Stimulated activated CD4-positive, alpha-beta T cell treated with anti-CD3 and anti-CD28 coated beads, Interleukin-2, amount 100 ng/mL, for 4 hours (primary cell): ENCODE results near the gene IQGAP3.

Experiments used
- DNase-seq: peaks from one replicate; pipeline ENCODE4 v3.0.0-alpha.2; 2020; ENCODE audit warnings: low read depth

The IQGAP3 gene

DNA sequence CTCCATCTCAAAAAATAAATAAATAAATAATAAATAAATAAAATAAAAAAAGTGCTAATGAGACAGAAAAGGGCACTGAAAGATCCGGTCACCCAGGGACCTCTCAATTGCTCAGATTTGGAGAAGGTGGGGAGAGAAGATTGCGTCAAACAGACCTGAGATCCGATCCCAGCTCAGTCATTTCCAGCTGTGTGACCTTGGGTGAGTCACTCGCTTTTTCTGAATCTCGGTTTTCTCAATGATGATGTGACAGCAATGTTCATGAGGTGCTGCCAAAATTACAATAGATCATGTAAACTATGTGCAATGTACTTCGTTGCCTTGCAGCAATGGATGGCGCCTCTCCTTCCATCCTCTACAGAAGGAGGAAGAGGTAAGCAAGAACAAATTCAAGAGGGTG lies 60.7 kb downstream of the IQGAP3 start:
- DNase-seq, result no peak

DNA sequence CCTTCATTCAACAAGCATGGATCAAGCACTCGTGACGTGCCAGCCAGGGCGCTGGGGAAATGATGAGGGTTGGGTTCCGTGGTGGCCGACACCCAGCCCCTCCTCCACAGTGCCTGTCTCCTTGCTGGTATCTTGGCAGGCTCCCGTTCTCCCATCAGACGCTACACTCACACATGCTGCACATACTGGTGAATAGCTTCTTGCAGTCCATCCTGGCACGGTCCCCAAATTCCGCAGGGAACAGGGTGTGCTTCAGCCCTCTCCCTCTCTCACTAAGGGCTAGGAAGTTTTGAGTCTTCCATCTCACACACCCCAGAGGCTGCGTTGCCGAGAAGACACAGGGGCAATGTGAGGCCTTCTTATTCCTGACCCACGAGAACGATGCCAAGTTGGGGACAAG lies 61.7 kb downstream of the IQGAP3 start:
- DNase-seq, result no peak

DNA sequence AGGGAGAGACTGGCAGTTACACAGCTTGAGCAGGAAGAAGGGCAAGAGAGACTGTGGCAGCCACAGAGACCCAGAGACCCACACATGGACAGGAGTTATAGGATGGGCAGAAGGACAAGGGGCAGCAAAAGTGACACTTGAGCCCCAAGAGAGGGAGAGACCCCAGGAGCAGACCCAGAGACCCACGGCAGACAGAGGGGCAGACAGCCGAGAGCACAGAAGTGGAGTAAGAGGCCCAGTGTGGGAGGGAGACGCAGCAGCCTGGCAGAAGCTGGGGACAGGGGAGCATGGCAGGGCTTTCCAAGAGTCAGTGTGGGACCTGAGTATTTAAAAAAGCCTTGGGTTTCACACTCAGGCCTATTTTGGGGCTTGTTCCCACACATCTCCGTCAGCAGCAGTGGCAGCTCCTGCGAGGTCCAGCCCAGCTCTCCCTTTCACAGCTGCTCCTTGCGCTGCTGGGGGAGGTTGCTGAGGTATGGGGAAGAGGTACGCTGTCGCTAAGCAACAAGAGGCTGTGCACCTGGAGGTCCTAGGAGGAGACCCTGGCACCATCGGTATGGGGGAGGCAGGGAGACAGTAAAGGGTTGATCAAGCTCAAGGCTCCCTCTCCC lies 62.8 kb downstream of the IQGAP3 start:
- no peak for DNase-seq

DNA sequence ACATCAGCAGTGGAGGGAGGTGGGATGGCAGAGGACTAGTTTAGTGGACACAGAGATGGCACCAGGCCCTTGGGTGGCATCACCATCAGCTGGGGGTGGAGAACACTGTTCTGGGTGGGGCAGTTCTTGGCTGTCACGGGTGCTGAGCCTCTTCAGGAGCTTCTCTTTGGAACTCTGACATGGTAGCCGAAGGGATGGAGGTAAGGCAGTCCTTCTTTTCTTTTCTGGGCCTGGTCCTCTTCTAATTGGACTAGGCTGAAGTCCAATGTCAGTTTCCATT lies 63.5 kb downstream of the IQGAP3 start:
- DNase-seq, result no peak

DNA sequence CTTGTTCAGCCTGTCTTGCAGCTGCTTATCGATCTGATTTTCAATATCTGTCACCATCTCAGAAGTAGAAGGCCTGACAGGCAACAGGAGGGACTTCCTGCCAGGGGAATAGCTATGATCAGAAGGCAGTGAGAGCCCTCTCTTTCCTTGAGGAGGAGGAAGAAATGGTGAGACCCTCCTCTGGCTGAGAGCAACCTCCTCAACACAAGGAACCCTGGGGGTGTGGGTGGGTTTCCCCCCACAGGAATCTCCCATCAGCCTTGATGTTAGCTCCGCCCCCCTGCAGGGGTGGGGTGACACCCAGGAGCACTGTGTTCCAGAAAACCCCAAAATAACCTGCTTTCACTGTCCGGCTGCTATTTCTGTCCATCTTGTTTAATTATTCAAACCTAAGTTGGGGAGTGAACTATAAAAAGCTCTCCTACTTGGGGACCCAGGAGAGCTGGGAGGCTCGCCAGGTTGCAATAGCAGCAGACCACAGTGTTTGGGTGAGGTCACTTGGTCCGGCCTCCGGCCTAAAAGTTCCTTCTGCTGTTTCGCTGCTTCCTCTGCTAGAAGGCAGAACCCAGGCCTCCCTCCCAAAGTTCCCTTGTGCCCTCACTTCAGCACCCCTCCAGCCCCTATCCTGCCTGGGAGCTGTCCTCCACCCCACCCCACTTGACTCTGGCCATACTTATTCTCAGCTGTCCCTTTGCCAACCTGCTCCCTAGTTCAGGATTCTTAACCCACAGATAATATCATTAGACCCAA lies 64.0 kb downstream of the IQGAP3 start:
- DNase-seq, result no peak

DNA sequence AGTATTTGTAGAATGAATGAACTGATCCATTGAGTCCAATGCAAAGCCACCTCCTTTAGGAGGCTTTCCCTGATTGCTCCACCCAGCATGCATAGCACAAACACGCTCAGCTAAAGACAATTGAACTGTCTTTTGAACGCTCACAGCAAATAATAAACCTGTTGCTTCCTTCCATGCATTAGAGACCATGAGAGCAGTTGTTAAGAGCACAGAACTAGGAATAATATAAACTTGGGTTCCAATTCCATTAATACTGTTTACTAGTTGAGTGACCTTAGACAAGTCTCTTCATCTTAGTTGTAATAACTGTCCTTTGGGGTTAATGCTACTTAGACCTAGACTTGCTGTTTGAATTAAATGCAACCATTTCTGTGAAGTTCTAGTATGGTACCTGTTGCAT lies 65.9 kb downstream of the IQGAP3 start:
- DNase-seq, result no peak

DNA sequence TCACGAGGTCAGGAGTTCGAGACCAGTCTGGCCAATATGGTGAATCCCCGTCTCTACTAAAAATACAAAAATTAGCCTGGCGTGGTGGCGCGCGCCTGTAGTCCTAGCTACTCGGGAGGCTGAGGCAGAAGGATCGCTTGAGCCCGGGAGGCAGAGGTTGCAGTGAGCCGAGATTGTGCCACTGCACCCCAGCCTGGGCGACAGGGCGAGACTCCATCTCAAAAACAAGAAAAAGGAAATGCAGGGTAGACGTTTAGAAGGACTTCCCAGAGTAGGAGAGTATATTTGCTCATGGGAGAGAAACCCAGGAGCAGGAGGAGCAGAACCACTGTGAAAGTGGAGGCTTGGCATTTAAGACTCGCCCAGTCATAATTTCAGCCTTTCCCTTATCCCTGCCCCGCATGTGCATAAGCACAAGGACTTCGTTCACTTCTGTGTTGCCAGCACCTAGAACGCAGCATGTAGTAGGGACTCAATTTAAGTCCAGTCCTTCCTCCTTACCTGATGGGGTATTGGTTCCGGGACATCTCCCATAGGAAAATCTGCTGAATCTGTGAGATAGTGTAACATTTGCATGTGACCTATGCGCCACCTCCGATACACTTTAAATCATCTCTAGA lies 66.6 kb downstream of the IQGAP3 start:
- DNase-seq, result no peak

DNA sequence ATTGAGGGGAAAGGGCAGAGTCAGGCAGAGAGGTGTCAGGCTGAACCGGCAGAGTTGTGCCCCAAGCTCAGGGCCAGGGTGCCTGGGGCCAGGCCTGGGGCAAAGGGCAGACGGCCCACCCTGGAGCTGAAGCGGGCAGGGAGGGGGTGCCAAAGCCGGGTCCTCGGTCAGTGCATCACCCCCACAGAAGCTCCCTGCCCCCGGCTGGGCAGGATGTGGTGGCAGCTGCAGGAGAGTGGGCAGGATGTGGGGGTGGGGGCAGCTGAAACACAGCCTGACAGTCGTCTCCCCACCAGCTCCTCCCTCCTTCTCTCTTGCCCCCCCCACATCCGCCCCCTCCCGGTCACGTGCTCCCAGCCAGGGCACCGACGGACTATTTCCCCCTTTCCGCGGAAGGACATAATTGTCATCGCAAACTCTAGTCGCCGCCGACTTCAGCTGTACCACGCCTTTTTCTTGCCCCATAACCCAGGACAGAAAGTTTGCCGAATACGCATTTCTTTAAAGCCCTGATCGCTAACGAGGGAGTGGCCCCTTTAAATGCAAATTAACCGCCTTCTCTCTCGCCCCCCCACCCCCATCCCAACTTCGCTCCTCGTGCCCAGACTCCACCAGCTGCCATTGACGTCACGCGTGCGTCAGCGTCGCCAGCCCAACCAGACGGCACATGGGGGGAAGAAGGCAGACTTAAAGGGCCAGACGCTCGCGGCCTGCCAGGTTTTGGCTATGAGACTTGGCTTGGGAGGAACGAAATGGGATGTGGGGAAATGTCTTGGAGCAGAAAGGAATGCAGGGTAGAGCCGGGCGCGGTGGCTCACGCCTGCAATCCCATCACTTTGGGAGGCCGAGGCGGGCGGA lies 67.3 kb downstream of the IQGAP3 start:
- peak; percentile 99 for DNase-seq

DNA sequence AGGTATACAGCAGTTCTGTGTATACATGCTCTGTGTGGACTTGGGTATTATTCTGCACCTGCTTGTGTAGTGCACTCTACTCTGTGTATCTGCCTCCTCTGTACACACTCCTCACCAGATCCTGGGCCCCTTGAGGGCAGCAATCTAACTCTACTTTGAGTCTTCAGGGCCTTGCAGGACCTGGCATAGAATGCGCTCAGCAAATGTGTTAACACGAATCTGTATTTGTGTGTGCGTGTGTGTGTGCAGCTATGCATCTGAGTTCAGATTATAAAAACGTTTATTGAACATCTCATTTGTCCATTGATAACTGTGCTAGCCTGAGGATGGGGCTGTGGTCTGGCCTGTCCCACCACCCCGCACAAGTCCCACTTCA lies 67.9 kb downstream of the IQGAP3 start:
- no peak for DNase-seq

DNA sequence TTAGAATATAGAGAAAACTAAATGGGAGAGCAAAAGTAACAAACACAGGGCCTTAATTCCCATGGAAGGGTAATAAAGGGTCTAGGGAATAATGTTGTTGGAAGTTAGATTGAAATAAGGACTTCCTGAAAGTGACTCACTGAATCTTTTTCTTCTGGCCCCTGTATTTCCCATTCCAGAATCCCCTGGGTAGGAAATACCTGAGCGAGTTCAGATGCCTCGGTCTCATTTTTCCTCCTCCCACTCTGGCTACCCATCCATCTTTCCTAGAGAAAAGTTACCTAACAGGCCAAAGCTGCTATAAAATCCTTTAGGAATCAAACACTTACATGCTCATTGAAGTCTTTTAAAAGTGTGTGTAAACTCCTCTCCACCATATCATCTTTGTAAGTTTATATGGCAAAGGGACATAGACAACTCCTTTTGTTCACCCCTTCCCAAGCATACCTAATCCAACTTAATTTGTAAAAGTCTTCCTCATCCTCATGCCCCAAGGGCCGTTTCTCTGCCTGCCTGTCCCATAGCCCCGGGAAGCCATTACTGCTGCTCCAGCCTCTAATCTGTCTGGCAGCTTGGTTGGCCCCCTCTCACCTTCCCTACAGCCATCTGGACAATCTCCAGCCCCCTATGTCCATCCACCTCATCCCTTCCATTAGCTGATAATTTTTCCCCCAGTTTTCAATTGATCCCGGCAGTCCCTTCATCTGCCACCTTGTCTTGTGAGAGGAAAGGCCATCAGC lies 68.5 kb downstream of the IQGAP3 start:
- no peak for DNase-seq

DNA sequence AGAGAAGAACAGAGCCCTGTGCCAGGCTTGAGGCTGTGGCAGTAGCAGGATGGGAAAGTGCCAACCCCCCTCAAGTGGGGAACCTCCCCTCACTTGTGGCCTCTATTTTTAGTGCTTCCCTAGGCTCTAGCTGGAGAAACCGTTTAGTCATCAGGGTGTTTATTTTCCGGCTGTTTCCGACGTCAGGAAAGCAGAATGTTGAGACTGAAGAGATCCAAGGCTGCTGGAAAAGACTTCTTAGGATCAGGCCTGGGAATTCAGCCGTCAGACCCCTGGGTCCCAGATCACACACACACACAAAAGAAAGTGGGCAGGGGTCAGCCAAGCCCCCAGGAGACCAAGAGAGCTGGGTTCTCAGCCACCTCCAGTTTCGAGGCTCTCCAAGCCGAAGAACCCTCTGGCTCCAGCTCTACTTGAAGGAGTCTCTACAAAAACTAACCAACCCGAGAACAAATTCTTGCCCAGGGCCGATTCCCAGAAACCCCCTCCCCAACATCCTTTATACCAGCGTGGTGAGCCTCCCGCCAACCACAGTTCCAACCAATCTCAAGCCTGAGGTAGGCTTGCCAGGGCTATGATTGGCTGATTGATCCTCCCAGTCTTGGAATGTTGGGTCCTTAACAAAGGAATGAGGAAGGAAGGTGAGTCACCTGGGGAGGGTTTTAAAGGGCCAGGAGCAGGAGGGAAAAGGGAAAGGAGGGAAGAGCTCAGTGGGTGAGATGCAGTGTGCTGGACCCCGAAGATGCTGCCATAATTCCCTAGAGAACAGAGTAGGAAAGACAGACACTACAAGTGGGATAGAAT lies 69.3 kb downstream of the IQGAP3 start:
- DNase-seq, result no peak

DNA sequence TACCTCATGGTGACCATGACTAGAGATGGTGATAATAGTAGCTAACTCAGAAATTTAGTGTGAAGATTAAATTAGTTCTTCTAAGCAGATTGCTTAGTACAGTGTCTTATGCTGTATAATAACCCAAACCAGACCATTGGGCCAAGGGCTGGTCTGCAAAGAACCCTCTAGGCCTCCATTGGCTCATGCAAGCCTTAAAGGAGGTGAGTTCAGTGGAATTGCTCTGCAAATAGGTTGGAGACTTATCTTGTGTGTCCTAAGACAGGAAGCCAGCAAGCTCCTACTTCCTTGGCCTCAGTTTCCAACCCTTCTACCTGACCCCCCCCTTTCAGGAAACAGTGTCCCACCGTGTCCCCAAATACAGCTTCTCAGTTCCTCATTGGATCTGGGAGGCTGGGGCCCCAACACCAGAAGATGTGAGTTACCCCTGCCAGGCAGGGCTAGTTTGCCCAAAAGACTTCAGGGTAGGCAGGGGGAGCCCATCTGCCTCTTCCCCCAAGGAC lies 69.9 kb downstream of the IQGAP3 start:
- DNase-seq, result no peak

DNA sequence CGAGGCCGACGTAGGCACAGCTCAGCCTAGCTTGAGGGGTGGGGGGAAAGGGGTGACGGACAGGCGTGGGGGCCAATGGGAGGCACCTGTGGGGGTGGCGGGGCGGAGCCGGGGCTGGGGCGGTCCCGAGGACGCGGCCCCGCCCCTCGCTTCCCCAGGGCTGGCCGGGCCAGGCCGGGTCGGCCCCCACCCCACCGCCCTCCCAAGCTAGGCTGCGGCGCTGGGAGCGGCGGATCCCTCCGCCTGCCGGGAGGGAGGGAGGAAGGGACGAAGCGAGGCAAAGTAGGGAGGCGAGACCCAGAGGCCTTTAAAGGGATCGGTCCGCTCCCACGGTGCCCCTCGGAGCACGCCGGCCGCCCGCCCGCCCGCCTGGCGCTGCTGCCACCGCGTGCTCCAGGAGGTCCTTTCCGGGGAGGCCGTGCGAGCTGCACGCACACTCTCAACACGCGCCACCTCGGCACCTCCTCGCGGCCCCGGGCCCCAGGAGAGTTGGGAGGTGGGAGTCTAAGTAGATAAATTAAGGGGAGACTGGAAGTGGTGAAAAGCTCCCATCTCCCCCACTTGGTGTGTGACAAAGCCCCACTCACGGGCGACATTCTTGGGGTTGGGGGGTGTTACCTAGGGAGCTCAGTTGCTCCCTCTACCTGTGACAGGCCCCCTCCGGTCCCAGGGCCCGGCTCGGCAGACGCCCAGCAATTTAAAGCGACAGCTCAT lies 71.4 kb downstream of the IQGAP3 start:
- DNase-seq, result peak; percentile 88

DNA sequence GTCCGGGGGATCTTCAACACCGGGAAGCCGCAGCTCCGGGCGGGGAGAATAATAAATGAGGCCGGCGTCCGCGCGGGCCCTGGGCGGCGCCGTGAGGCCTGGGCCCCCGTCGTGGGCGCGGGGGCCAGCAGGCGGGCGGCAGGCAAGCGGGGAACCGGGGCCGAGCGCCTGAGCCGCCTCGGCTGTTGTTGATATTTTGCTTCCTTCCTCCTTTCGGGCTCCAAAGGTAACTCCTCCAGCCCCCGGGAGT lies 71.9 kb downstream of the IQGAP3 start, which contains the start of gene MEF2D:
Gene MEF2D (minus strand): TSS at position 233 of the 250 bp plus-strand sequence. CDS start 17,483 bp downstream, outside the sequence.
- DNase-seq, result no peak

DNA sequence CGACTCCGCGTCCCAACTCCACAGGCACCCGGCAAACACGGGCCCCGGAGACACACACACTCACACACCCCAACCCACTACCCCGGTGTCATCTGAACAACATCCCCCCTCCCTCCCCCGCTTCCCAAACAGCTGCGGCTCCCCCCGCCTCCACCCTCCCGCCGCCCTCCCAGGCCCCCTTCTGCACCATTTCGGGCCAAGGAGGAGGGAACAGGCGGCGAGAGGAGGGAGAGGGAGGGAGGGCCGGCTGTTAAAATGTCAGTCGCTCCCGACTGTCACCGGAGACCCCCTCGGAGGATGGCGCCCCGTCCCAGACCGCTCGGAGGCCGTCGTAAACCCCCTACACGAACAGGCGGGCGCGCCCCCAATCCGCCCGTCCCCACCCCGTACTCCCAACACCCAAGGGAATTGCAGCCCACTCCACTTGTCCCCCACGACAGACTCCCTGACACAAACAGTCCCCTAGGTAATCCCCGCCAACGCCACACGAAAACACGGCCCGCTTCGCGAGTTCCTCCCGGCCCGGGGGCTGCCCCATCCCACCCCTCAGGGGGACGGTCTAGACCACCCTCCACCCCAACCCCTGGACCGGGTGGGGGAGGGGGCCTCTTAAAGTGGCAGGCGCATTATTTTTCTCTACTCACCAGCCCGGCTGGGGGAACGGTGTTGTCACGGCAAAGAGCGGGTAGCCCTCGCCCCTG lies 72.4 kb downstream of the IQGAP3 start:
- DNase-seq, result no peak

DNA sequence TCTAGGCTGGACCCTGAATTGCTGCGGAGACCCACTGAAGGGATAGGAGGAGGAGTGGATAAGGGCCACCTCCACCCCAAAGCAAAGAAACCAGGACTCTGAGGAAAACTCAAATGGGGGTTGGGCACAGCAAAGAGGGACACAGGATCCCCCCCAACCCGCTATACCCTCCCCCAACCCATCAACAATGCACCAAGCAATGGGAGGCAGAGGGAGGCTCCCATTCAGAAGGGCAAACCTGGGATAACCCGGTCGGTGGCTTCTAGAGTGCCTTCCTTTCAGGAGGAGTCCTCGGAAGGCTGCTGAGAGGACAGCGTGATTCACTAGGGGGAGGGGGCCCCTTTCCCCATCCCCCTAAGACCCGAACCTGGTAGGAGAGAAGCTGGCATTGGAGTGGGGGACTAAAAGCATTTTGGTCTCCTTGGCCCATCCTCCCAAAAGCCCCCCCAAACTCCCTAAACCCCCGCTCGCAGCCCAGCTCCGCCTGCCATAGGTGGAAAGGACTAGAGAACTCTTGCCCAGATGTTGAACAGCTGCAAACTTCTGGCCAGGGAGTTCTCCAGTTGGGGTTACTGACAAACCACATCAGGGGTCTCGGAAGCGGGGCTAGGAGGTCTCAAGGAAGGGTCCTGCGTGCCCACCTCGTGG lies 73.0 kb downstream of the IQGAP3 start:
- DNase-seq, result no peak

DNA sequence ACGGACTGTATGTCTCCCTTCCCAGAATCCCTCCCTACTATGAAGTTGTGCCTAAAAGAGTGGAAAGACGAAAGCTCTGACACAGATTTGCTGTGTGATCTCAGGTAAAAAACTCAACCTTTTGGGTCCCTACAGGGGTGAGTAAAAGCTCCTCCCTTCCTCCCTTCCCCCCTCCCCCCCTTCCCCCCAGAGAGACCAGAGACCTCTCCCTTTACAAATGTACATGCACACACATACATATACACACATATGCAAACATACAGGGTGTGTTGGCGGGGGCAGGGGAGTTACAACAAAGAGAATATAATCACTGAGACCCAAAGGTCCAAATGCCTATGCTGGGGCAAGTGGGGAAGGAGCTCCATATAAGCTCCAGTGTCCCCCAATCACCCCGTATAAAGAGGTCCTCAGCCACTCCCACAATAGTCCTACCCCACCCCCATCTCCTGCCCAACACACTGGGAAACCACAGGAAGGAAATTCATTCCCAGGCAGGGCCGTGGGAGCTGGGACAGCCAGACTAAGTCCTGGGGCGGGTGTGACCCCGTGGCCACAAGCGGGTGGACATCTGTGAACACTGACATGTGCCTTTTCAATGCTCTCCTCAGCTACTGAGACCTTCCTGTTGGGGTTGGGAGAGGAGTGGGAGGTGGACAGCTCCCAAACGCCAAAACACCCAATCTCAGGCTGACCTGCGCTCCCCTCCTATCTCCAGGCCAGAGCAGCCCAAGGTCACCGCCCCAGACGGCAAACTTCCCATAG lies 73.8 kb downstream of the IQGAP3 start:
- no peak for DNase-seq

DNA sequence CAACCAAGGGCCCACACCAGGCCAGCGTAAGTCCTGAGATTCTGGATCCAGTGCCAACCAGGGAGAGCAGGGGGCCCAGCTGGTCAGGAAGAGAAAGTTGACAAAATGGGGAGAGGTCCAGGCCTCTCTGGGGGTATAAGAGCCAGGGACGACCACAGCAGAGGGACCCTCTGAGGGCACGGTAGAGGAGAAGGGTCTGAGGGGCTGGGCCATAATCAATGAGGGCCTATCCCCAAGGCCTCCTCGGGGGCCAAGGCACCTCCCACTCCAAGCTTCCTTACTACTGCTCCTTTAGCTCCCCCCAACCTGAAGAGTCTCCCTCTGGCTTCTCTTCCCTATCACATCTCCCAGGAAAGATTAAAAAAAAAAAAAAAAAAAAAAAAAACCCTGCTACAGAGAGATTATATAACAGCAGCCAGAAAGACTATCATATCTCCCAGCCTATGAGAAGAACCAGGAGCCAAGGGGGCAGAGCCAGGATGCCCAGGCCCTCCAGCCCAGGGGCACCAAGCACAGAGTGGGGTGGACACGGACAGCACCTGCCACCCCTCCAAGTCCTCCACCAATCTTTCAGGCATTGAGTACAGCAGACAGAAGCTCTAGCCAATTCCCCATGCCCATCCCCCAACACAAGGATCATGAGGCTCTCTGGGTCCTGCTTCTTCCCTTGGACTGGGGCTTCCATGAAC lies 74.5 kb downstream of the IQGAP3 start:
- no peak for DNase-seq
